ENCODE measurements around the gene LRRC56.

Gene LRRC56

DNA sequence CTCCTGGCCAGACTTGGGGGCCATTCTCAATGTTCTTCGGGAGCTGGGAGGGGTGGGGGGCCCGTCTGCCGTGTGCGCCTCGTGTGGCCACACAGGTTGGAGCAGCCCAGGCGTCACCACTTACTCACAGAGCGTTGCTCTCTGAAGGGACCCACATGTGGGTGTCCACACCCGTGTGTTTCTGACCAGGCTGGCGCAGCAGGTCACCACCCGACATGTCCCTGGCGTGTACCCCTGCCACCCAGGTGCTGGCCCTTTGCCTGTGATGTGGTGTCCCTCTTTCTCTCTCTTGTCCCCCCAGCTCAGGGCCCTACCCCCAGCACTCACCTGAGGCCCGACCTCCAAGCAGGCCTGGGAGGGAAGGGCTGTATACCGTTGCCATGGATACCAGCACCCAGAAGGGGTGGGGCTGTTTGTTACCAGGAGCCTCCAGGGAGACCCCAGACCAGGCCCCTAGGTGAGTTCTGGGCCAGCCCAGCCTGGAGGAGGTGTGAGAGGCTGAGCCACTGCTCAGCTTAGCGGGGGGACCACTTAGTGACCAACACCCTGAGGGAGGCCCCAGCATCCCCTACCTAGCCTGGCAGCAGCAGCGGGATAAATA is 21.8 kb downstream of the LRRC56 start:
- Histone ChIP-seq H3K27me3 (peaks cover 58% of the 10 kb centered on the region), H3K9me3 (no peaks in the 10 kb centered on the region), H3K36me3 (peaks cover 17% of the 10 kb centered on the region), H3K4me1 (ENCODE audit: control insufficient read depth in 1 of 2, insufficient read depth in 1 of 2, low read depth in 1 of 2, low read length in 1 of 2) (peaks cover 25 to 44% of the 10 kb centered on the region in 2 experiments), H3K4me3 (ENCODE audit: low read depth in 1 of 2, low read length in 1 of 2) (no peak overlapping the region), H3K27ac (no peak overlapping the region)
- TF ChIP-seq CTCF (IDR thresholded peaks at IDR 0.05) = no peak

- Histone ChIP-seq H3K36me3 (peaks cover 19% of the 10 kb centered on the region), H3K27ac (peak overlapping the region; percentile 78), H3K9me3 (no peaks in the 10 kb centered on the region), H3K27me3 (peaks cover 51% of the 10 kb centered on the region), H3K4me3 (ENCODE audit: low read depth in 1 of 2, low read length in 1 of 2) (peak overlapping the region; percentile 87), H3K4me1 (ENCODE audit: control insufficient read depth in 1 of 2, insufficient read depth in 1 of 2, low read depth in 1 of 2, low read length in 1 of 2) (peaks cover 21 to 39% of the 10 kb centered on the region in 2 experiments)
- no peak for TF ChIP-seq CTCF (IDR thresholded peaks at IDR 0.05)
Measured at GRCh38 chr11:559712-560304, 22.5 kb downstream of the LRRC56 start.

- Histone ChIP-seq H3K9me3 (no peaks in the 10 kb centered on the region), H3K27ac (peak within 1 kb of the TSS; percentile 78), H3K36me3 (peaks cover 19% of the 10 kb centered on the region), H3K27me3 (peaks cover 44% of the 10 kb centered on the region), H3K4me1 (ENCODE audit: control insufficient read depth in 1 of 2, insufficient read depth in 1 of 2, low read depth in 1 of 2, low read length in 1 of 2) (peaks cover 18 to 31% of the 10 kb centered on the region in 2 experiments), H3K4me3 (ENCODE audit: low read depth in 1 of 2, low read length in 1 of 2) (peak within 1 kb of the TSS; percentile 87)
- TF ChIP-seq CTCF (IDR thresholded peaks at IDR 0.05) = peak; percentile 44
Measured at GRCh38 chr11:560305-561147, 23.2 kb downstream of the LRRC56 start, which contains the start of the genes LMNTD2 and RASSF7. Gene LMNTD2, minus strand, starts transcription at chr11:560738. Its CDS starts 22 bp downstream, at chr11:560716. Gene RASSF7, plus strand, starts transcription at chr11:560970. Its CDS starts 799 bp downstream, at chr11:561769.

GRCh38 chr11:561148-562003 is 24.0 kb downstream of the LRRC56 start:
- Histone ChIP-seq H3K36me3 (peaks cover 19% of the 10 kb centered on the region), H3K4me3 (ENCODE audit: low read depth in 1 of 2, low read length in 1 of 2) (peak overlapping the region; percentile 87), H3K27me3 (peaks cover 41% of the 10 kb centered on the region), H3K4me1 (ENCODE audit: control insufficient read depth in 1 of 2, insufficient read depth in 1 of 2, low read depth in 1 of 2, low read length in 1 of 2) (peaks cover 18 to 23% of the 10 kb centered on the region in 2 experiments), H3K27ac (peak overlapping the region; percentile 78), H3K9me3 (no peaks in the 10 kb centered on the region)
- TF ChIP-seq CTCF (IDR thresholded peaks at IDR 0.05) = no peak
